ENCODE results near the gene HBG1.

GRCh38 chr11:5241458-5241857 is 8.2 kb downstream of the HBG1 start:
- TF ChIP-seq POLR2A (IDR thresholded peaks at IDR 0.05) (no peak), CTCF (IDR thresholded peaks at IDR 0.05) (no peak)

All from heart left ventricle (tissue), 13 donors.